KG1 (cell line): ENCODE data around the gene CUL2.
A peak's percentile ranks its signal among the peaks of the same experiment; 100 is the strongest.
"Not testable (repeated sequence)": the region's sequence is repeated elsewhere in the genome, so short reads cannot be mapped to it uniquely, and the experiment has no call there.

Source experiments
- DNase-seq: peaks from one replicate; lab custom pipeline; 2025; lab: John Stamatoyannopoulos, UW

CUL2 gene

GRCh38 chr10:35079763-35080162 lies 10.4 kb downstream of the CUL2 start:
- no peak for DNase-seq

DNA sequence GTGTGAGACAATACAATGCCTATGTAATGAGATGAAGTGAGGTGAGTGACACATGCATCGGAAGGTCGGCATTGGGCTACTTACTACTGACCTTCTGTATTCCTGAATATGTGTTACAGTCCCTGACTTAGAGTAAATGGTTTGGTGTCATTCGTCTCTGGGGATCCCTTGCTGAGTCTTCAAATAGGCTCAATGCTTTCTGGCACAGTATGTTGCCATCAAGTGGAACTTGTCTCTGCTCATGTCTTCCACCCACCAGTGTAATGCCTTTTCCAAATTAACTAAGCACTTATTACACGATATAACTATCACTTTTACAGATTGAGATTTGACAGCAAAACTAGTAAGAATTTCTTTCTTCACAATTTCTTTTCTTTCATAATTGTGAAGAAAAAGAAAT lies 10.9 kb downstream of the CUL2 start:
- no peak for DNase-seq

GRCh38 chr10:35075228-35075627 lies 14.9 kb downstream of the CUL2 start:
- DNase-seq, result no peak

DNA sequence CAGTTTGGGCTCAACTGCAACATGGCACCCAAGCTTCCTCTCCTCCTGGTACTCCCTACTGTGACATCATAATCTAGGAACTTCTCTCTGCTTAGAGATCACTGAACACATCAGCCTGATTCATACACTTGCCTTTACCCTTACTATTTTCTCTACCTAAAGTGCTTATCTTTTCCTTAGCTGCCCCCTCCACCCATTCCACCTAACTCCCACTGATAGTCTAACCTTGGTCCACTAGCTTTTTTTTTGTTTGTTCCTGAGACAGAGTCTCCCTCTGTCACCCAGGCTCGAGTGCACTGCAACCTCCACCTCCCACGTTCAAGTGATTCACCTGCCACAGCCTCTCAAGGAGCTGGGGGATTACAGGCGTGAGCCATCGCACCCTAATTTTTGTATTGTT lies 15.9 kb downstream of the CUL2 start:
- DNase-seq, result no peak

GRCh38 chr10:35070521-35070920 lies 19.6 kb downstream of the CUL2 start:
- no peak for DNase-seq

DNA sequence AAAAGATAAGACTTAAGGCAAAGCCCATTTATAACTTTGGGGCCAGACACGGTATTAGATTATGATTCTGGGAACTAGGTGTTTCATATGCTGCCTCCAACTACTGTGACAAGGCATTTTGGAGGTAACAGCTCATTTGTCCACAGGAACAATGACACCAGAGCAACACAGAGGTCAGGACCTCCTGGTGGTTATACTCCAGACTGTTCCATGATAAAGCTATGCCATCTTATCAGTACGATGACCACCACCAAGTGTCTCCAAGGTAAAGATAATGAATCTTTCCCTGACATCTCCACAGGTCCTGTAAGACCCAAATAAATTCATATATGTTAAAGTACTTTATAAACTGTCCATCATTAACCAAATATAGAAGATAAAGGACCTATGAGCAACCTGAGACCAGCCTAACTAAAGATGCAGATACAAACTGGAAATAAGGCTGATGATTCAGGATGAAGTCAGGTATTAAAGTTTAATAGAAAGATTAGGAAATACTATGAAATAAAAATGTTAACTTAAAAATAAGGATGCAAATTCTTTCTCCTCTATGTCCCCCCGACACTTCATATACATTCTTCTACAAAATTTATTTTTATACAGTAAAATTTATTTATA lies 26.2 kb downstream of the CUL2 start:
- no peak for DNase-seq

DNA sequence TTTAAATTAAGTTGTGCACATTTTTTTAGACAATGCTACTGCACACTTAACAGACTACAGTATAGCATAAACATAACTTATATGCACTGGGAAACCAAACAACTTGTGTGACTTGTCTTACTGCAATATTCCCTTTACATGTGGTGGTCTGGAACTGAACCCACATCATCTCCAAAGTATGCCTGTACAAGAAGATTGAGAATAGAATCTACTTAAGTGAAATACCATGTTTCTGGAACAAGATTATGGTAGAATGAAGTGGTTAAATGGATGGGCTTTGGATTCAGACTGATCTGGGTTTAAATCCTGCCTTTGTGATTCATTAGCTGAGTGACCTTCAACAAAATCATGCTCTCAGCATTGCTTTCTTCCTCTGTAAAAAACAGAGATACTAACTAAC lies 30.7 kb downstream of the CUL2 start:
- no peak for DNase-seq

DNA sequence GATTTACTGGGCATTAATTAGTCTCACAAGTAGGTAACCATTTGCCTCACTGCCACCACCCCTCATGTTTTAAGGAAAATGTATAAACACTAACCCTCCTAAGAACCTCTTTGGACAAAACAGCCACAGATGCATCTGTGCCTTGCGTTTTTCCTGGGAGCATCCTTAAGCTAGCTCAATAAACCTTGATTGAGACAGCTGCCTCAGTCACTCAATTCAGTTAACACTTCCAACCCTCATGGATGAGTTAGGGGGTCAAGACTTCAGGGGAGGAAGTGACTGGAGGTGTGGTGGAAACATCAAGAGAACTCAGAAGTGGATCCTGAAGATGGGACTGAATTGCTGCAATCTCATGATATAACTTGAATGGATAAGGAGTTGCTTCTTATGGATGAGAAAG lies 31.5 kb downstream of the CUL2 start:
- DNase-seq, result no peak

DNA sequence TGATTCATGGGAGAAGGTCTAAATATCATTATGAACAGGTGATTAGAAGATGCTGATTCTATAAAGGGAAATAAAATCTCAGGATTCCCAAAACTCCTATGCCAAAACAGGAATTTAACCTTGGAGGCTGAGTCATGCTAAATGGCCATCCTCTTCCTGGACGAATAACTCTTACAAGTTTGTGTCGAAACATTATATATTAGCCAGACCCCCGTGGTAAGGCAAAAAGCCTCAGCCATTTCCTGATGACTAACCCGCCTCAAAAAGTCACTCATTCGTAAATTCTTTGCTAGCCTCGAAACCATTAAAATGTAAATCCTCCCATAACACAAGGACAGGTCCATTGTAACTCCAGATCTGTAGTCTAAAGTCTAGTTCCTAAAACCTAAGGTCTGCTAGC lies 32.0 kb downstream of the CUL2 start:
- peak; percentile 35 for DNase-seq

DNA sequence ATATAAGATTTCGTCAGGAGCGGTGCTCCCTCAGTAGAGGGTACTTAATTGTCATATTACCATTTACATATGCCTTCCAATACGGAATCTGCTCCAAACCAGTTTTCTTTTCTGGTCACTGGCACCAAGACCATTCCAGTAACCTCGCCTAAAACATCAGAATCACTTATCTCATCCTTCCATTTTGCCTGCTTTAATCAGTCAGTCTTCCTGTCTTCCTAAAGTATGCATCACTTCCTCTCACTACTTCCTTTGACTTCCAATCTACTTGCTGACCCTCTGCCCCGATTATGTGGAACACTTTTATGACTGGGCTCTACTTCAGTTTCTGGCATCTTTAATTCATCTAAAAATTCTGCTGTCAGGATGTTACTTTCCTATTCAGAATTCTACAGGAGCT lies 33.5 kb downstream of the CUL2 start:
- no peak for DNase-seq

DNA sequence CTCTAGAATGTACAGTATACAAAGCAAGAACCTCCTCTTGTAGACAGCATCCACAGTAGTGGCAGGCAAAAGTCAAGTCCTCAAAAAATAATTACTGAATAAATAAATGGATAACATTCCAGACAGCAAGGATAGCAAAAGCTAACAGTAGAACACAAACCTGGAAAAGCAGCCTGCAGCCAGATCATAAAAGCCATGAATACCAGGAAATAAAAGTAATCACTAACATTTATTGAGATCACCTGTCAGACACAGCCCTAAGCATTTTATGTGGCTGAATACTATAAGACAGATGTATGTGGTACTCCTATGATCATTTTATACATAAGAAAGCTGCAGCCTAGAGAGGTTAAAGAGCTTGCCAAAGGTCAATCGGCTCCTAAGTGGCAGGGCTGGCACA lies 34.0 kb downstream of the CUL2 start:
- DNase-seq, result no peak

GRCh38 chr10:35050568-35050967 lies 39.6 kb downstream of the CUL2 start:
- DNase-seq, result no peak

- DNase-seq, result no peak
Measured at GRCh38 chr10:35046074-35046473, 44.1 kb downstream of the CUL2 start.

- DNase-seq, result not testable (repeated sequence)
Measured at GRCh38 chr10:35045275-35045674, 44.9 kb downstream of the CUL2 start.

DNA sequence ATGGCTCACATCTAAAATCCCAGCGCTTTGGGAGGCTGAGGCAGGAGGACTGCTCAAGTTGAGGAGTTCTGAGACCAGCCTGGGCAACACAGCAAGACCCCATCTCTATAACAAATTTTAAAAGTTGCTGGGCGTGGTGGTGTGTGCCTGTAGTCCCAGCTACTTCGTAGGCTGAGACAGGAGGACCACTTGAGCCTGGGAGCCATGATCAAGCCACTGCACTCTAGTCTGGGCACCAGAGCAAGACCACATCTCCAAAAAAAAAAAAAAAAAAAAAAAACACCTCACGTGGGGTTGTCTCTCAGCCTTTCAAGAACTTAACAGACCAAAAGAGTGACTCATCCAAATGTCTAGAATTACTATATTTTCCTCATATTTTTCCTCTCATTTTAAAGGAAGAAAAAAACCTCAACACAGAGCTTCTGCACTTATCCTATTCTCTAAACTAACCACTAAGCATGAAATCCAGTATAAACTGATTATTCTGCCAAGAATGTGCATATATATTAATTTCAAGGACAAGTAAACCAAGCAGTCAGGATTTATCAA lies 46.3 kb downstream of the CUL2 start:
- DNase-seq, result no peak

DNA sequence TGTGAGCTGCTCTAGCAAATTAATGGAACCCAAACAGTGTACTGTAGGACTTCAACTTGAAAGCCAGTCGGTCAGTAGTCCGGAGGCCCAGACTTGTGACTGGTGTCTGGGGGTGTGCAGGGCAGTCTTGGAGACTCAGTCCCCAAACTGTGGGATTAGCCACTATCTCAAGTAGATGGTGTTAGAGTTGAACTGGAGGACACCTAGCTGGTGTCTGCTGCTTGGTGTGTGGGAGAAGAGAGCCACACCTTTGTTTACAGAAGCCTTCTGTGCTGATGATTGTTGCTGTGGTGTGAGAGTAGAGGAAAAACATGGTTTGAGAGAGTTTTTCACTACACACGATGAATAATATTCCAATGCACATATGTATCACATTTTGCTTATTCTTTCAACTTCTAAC lies 47.4 kb downstream of the CUL2 start:
- DNase-seq, result no peak

DNA sequence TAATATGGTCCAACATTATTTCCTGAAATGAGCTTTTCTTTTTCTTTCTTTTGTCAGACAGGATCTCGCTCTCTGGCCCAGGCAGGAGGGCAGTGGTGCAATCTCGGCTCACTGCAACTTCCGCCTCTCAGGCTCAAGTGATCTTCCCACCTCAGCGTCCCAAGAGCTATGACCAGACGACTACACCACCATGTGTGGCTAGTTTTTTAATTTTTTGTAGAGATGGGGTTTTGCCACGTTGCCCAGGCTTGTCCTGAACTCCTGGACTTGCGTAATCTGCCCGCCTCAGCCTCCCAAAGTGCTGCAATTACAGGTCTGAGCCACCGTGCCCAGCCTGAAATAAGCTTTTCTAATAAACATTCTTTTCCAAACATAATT lies 48.6 kb downstream of the CUL2 start:
- no peak for DNase-seq

GRCh38 chr10:35040760-35041501 lies 49.2 kb downstream of the CUL2 start:
- DNase-seq, result no peak

DNA sequence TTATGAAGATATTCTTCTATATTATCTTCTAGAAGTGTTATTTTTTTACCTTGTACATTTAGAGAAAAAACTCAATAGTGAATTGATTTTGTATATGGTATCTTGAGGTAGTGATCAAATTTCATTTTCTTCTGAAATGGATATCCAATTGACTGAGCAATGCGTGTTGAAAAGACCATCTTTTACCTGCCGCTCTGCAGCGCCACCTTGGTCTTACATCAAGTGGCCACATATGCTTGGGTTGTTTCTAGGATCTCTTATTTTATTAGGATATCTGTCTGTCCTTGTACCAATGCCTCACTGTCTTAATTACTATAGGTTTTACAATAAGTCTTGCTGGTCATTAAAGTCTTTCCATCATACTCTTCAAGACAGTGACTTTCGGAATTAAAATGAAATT lies 53.0 kb downstream of the CUL2 start:
- DNase-seq, result no peak

DNA sequence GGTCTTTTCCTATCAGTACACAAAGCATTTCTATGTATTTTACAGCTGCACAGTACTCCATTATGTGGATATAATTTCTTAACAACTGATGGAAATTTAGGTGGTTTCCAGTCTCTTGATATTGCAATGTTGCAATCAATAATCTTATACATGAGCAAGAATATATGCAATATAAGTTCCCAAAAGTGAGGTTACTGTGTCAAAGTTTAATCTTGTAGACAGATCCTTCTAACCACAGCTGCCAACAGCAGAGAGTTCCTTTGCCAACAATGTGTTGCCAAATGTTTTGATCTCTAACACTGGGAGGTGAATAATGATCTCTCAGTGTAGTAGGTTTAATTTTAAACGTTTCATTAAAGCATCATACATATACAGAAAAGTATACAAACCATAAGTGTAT lies 54.5 kb downstream of the CUL2 start:
- DNase-seq, result no peak

- DNase-seq, result no peak
Measured at GRCh38 chr10:35027567-35027966, 62.6 kb downstream of the CUL2 start.

GRCh38 chr10:35025916-35026315 lies 64.2 kb downstream of the CUL2 start:
- DNase-seq, result no peak

DNA sequence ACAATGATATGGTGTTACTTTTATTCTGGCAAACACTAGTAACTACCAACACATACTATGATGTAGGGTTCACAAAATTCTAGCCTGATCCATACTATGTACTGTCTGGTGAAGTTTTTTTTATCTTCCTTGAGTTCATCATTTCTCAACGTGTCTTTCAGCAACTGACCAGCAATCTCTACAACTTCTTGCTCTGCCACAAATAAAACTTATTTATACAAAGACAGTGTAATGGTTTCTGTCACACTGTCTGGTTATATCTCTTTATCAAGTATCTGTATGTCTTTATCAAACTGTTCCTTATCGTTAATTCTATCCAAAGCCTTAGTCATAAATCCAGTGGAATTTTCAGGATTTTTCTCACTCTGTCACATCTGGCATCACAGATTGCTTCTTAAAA lies 69.7 kb downstream of the CUL2 start:
- DNase-seq, result no peak
